Epithelial cell of esophagus (primary cell): ENCODE measurements around the gene VOPP1.
"Not testable (repeated sequence)": the region's sequence is repeated elsewhere in the genome, so short reads cannot be mapped to it uniquely, and the experiment has no call there.

ENCODE experiments used
- DNase-seq: peaks from one replicate; pipeline ENCODE4 v3.0.0; 2010; ENCODE audit warnings: low read depth
- H3K4me3 ChIP-seq: 2 replicates; pipeline ENCODE4 v1.5.1; 2011; ENCODE audit warnings: mild to moderate bottlenecking, low read length, control low read depth
- TF ChIP-seq, protein P1 (sequence below): IDR thresholded peaks from 2 replicates; pipeline ENCODE4 v1.5.1; 2011; ENCODE audit warnings: low read depth, mild to moderate bottlenecking, low read length, control low read depth, inconsistent platforms; ENCODE audit not compliant: insufficient read depth; ENCODE audit errors: missing control alignments

VOPP1 gene

DNA sequence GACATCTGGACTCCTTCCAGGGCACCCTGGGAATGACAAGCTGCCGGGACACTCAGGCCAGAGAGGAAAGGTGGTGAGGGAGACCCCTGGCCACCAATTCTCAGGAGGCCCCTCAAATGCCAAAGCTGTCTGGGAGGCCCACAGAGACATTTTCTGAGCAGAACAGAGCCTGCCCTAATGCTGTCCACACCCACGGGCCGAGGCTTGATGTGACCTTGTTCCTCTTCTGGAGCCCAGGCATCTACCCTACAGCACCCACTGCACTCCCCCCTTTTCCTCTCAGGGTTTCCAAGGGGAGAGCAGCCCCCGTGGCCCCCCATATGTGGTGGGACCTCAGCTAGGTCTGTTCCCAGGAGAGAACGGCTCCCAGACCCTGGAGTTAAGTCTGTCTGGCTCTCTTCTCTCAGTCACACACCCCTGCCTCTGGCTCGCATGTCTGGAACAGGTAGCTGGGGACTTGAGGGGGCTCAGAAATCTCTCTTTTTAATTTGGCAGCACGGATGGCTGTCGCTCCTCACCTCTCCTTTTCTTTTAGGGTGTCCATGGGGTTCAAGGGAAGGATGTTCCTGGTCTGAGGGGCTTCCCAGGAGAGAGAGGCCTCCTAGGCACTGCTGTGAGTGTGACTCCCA is 16.8 kb upstream of the VOPP1 start:
- TF ChIP-seq, protein P1, sequence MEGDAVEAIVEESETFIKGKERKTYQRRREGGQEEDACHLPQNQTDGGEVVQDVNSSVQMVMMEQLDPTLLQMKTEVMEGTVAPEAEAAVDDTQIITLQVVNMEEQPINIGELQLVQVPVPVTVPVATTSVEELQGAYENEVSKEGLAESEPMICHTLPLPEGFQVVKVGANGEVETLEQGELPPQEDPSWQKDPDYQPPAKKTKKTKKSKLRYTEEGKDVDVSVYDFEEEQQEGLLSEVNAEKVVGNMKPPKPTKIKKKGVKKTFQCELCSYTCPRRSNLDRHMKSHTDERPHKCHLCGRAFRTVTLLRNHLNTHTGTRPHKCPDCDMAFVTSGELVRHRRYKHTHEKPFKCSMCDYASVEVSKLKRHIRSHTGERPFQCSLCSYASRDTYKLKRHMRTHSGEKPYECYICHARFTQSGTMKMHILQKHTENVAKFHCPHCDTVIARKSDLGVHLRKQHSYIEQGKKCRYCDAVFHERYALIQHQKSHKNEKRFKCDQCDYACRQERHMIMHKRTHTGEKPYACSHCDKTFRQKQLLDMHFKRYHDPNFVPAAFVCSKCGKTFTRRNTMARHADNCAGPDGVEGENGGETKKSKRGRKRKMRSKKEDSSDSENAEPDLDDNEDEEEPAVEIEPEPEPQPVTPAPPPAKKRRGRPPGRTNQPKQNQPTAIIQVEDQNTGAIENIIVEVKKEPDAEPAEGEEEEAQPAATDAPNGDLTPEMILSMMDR, result no peak
- no peak overlapping the region for H3K4me3 ChIP-seq
- no peak for DNase-seq

DNA sequence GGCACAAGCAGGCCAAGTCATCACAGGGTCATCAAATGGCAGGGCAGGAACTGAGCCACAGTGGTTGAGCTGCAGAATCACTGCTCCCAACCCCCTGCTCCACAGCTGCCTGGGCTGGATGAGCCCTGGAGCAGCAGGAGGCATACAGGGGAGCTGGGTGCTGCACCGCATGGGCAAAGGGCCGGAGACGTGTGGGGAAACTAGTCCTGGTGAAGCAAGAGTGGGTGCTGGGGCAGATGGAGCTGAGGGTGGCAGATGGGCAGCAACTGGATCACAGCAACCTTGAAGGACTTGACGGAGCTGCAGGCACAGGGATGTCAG is 16.0 kb upstream of the VOPP1 start:
- TF ChIP-seq, protein P1, result no peak
- H3K4me3 ChIP-seq, result no peak overlapping the region
- DNase-seq, result no peak

DNA sequence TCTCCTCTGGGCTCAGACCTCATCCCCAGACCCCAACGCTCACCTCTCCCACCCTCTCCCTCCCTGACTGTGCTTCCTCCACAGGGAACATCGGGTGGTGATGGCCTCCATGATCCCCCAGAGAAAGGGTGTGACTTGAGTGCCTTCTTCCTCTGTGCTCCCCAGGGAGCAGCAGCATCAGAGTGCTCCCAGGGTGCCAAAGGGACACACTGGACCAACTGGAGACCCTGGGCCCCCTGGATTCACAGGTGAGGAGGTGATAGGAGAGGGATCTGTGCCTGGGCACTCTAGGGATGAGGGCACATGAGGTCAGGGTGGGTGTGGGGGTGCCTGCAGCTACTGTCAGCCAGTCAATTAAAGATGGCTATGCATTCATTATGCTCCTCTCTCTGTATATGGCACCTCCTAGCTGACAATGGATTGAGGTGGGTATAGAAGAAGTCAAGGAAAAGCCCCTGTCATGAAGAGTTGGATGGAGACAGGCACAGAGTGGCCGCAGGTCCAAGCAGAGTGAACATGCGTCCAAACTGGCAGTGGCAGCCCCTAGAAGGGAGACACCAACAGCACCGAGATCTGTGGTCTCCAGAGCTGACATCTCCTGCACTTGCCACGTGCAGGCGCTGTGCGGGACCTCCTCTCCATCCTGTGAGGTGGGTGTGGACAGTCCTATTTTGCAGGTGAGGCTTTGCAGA is 15.5 kb upstream of the VOPP1 start:
- TF ChIP-seq, protein P1, result no peak
- DNase-seq, result no peak
- H3K4me3 ChIP-seq, result no peak overlapping the region

DNA sequence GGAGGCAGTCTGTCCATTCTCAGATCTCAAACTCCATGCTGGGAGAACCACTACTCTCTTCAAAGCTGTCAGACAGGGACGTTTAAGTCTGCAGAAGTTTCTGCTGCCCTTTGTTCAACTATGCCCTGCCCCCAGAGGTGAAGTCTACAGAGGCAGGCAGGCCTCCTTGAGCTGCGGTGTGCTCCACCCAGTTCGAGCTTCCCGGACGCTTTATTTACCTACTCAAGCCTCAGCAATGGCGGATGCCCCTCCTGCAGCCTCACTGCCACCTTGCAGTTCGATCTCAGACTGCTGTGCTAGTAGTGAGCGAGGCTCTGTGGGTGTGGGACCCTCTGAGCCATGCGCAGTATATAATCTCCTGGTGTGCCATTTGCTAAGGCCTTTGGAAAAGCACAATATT is 10.4 kb upstream of the VOPP1 start:
- DNase-seq, H3K4me3 ChIP-seq: not testable (repeated sequence)

DNA sequence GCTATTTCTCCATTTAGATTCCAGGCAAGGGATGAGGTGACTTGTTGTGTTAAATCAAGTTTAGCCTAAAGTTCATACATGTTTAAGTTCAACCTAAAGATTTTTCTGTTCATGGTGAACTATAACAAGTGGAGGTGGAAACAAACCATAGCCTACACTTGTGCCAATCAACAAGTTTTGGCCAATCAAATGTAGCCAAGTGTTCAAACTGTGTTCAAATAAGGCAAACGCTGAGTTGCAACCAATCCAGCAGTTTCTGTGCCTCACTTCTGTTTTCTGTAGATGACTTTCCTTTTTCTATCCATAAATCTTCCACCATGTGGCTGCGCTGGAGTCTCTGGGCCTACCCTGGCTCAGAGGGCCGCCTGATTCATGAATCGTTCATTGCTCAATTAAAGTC is 4.5 kb upstream of the VOPP1 start:
- no peak overlapping the region for H3K4me3 ChIP-seq
- no peak for DNase-seq
- TF ChIP-seq, protein P1, result no peak

DNA sequence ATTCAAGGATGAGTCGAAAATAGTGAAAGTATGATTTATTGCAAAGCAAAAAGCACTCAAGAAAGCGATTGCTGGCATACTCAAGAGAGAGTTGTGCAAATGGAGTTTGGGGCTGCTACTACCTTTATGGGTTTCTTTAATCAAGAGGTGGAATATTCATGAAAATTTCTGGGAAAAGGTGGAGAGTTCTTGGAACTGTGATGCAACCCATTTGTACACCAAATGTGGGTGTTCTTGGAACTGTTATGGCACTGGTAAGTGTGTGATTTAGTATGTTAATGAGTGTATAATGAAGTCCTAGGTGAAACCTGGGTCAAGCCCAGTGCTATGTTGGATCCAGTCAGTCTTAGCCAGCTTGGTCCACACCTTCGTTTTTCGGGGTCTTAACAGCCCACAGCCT is 3.4 kb upstream of the VOPP1 start:
- no peak overlapping the region for H3K4me3 ChIP-seq
- no peak for DNase-seq
- TF ChIP-seq, protein P1, result no peak

DNA sequence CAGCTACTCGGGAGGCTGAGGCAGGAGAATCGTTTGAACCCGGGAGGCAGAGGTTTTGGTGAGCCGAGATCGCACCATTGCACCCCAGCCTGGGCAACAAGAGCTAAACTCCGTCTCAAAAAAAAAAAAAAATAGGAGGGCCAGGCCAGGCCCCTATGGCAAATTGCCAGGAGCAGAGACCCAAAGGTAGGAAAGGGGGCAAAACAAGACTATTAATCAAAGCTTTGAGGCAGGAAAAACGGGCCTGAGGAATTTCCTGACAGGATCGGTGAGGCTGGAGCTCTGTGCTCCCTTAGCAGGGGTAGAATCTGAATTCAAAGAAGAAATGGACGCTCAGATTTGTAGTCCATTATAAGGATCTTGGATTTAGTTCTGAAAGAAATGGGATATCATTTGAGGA is 2.8 kb upstream of the VOPP1 start:
- TF ChIP-seq, protein P1, result no peak
- no peak for DNase-seq
- no peak overlapping the region for H3K4me3 ChIP-seq
